Frontal cortex (tissue), 4 donors: Measurements from ENCODE around the gene DEK. TPM values are rescaled to one million over a fixed set of nuclear protein-coding genes. Genes with fewer than 3 reads are reported as not detected.

Experiments used
- DNase-seq, 2 donors: peaks; one replicate each; pipeline ENCODE4 v3.0.0; 2012; ENCODE audit warnings: low spot score in 2 of 2
- FAIRE-seq: peaks from 2 replicates; lab custom pipeline; 2012; peaks lifted over from hg19 to GRCh38; lab: Jason Lieb, UNC
- total RNA-seq: library from RNA; depleted of rRNA; stranded (reverse); fragments of >200 nt; gene quantifications from one replicate; pipeline ENCODE4 v1.2.3, GENCODE V29; 2014
- donor health status: control.
- donor health status: control.
- donor health status: control.

DEK gene
- total RNA-seq, 1 donor from 2014 or later: 157 TPM

DNA sequence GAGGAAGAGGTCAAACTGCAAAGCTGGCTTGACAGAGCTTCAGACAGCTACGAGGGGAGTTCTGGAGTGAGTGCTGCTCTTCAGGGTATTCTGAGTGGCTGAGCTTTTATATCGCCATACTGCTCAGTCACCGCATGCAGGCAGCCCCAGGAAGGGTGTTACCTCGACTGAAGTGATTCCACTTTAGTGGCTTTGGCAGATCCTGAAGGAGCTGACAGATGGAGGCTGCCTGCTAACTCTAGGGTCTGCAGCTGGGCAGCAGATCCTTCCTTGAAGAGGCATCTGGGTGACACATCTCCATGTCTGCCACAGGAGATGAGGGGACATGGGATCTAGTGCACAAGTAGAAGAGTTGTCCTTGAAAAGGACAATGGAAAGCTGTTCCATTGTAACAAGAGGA lies 3.7 kb upstream of the DEK start:
- no peak for FAIRE-seq
- no peak for DNase-seq

DNA sequence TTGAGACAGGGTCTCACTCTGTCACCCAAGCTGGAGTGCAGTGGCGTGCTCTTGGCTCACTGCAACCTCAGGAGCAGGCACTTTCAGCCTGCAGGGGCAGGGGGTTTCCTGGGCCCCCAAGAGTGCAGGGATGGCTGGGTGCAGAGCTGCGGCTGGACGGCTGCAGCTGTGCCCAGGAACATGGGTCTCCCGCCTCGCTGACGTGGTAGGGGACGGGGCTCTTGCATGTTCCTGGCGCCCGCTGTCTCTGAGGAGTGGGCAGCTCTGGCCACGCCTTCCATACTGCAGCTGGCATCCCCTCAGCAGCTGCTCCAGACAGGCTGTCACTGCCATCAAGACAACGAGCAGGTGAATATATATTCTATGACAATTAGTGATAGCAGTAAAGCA lies 2.2 kb upstream of the DEK start:
- DNase-seq (no peak), FAIRE-seq (no peak)

DNA sequence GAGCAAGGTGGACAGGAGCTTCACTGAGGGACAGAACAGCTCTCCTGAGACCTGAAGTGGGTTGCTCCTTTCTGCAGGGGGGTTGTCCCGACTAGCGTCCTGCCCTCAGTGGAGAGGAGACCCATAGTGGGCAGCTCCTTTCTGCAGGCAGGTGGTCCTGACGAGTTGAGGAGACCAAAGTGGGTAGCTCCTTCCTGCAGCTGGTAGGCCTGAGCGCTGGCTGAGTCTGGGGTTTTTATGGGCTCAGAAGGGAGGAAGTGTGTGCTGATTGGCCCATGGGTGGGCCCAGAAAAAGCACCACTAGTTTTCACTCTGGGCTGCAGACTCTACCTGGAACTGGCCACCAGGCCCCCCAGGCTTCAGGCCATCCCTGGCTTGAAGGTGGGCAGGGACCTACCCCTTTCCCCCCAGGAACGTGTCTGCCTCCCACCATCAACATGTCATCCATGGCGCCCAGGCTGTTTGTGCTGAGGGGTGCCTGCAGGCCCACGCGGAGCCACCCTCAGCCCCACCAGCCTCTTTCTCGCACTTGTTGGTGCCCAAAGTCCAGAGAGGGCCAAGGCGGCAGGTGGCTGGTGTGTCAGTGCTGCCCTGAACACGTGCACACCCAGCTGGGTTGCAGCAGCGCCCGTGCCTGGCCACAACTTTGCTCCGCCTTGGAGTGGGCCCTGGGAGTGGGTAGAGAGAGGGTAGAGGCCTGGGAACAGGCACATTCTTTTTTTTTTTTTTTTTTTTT lies 1.6 kb upstream of the DEK start:
- no peak for FAIRE-seq
- no peak for DNase-seq

DNA sequence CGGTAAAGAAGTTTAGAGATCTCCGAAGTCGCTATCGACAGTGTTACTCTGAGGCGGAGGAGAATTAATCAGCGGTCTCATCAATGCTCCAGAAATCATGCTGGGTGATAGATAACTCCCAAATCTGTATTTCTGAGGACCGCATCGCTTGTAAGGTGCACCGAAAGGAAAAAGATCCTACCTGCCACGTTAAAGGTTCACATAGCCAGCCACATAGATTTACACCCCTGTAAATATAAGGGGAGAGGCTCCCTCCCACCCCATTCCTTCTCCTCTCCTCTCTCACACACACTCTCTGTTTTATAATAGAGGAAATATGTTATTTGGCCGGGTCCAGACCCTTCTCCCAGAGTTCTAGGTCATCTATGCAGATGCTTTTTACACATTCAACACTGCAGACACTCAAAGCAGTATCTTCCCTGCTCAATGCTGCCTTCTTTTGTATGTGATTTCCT lies 620 bp upstream of the DEK start:
- FAIRE-seq (no peak), DNase-seq (no peak)

DNA sequence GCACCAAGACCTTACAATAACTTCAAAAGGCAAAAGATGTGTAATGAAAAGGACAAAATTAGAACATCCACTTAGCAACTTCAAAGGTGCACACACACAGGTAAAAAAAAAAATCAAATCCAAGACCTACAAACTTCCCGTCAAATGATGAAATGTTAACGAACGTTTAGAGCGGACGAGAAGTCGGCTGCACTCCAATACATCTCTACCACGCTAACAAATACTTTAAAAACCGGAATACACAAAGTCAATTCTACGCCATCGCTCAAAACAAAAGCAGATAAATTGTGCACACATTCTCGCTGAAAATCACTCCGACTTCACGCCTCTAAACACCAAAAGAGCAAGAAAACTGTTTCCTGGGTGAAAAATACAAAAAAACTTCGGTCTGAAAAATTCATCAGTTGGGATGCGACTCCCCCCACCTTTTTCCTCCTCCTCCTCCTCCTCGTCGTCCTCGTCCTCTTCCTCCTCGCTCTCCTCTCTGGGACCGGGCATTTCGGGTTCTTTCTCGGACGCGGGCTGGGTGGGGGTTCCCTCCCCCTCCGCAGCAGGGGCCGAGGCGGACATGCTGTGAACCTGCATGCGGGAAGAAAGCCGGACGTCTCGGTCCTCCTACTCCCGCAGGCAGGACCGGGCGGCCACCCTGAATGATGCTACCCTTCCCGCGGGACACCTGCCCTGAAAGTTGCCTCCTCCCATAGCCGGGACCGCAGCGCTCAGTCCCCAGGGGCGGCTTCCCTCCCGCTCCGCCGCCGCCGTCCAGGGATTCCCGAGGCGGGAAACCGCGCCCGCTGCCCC lies 712 bp downstream of the DEK start:
- no peak for FAIRE-seq
- DNase-seq: no peak

DNA sequence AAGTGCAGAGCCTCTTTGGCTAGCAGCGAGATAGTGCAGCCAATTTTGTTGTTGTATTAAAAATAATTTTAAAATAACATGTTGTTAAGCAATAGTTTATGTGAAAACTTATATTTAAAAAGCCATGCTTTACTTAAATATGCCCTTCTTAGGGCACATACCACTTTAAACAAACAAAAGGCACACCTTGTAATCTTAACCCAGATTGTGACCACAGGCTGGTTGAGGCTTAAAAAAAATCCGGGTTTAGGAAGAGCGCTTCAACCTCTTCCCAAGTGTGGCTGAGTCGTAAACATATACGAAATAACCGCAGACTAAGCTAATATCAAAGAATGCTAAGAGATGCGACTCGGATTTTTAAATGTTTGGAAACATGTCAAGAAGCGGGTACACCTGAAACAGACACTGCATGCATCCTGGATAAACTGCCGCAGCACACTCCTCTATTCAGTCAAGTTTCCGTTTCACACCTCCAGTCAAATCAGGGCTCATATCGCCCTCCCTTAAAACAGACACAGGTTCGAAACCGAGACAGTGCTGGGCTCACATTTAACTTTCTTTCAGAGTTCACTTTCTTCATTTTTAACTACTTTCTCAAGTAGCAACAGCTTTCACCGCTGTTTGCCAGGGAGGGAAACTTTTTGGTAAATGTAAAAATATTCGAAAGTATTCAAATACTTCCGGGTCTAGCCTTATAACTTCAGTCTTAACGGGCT lies 1.5 kb downstream of the DEK start:
- DNase-seq (no peak), FAIRE-seq (no peak)

DNA sequence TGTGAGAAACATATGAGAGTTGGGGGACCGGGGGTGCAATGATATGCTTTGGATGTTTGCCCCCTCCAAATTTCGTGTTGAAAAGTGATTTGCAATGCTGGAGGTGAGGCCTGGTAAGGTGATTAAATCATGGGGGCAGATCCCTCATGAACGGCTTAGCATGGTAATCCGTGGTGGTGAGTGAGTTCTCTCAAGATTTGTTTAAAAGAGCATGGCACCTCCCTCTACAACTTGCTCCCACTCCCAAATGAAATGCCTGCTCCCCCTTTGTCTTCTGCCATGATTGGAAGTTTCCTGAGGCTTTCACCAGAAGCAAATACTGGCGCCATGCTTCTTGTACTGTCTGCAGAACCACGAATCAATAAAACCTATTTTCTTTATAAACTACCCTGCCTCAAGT lies 2.5 kb downstream of the DEK start:
- FAIRE-seq (no peak), DNase-seq (no peak)

DNA sequence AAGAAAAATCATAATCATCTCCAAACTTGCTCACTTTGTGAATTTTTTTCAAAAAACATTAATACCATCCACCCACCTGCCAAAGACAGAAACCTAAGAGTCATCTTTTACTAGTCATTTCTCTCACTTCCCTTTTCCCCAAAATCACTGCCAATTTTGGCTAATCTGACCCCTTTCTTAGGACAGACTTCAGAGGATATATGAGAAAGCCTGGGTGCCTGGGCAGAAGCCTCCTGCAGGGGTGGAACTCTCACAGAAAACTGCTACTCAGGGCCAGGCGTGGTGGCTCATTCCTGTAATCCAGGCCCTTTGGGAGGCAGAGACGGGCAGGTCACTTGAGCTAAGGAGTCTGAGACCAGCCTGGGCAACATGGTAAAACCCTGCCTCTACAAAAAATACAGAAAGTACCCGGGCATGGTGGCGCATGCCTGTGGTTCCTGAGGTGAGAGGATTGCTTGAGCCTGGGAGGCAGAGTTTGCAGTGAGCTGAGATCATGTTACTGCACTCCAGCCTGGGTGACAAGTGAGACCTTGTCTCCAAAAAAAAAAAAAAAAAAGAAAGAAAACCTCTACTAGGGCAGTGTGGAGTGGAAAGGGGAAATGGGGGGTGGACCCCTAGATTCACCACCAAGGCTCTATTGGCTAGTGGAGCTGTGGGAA lies 3.8 kb downstream of the DEK start:
- FAIRE-seq (no peak), DNase-seq (no peak)

DNA sequence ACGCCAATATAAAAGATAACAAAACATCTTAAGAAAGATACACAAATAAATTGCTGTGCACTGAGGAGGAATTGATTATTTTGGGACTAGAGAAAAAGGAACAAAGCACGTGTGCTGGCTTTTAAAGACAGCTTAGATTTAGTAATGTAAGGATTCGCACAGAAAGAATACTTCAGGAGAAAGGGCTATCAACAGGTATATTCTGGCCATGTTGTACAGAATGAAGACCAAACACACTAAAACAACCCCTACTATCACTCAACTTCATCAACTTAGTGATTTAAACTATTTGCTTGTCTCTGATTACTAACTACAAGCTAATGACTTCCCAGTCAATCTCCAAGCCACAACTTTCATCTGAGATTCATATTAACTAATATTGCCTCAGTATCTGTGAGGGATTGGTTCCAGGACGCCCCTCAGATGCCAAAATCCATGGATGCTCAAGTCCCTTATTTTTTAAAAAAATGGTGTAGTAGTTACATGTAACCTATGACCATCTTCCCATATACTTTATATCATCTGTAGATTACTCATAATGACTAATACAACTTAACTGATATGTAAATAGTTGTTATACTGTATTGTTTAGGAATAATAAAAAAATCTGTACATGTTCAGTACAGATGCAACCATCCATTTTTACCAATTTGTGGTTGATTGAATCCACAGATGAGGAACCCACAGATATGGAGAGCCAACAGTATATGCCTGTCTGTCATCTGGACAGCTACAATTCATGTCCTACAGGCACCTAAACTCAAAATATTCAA lies 4.5 kb downstream of the DEK start:
- DNase-seq: no peak

DNA sequence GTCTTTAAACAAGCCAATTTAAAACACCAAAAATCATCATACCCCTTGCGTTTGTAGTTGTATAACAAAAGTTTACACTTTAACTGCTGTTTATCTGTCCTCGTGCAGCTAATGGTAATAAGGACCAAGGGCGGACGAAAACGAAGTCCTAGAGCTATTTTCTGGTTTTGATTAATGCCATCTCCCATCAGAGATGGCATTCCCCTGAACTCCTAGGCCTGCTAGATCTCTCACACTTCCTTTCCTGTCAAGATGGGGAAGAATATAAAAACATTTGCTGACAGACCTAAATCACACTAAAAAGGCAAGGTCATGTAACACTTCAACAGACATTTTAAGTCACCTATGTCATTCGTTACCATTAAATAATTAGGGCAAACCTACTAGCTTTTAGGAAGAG lies 9.5 kb downstream of the DEK start:
- FAIRE-seq (no peak), DNase-seq (no peak)

More for the DNA sequence above, 4.5 kb downstream of the DEK start:
- FAIRE-seq: no peak

DNA sequence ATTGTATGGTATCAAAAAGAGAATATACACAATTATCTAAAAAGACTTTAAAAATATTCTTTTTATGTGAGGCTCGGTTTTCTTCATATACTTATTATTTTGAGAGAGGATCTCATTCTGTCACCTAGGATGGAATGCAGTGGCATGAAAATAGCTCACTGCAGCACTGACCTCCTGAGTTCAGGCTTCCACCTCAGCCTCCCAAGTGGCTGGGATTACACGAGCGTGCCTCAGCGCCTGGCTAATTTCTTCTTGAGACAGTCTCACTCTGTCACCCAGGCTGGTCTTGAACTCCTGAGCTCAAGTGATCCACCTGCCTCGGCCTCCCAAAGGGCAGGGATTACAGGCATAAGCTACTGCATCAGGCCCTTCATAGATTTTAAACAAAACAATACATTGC lies 10.7 kb downstream of the DEK start:
- no peak for DNase-seq

DNA sequence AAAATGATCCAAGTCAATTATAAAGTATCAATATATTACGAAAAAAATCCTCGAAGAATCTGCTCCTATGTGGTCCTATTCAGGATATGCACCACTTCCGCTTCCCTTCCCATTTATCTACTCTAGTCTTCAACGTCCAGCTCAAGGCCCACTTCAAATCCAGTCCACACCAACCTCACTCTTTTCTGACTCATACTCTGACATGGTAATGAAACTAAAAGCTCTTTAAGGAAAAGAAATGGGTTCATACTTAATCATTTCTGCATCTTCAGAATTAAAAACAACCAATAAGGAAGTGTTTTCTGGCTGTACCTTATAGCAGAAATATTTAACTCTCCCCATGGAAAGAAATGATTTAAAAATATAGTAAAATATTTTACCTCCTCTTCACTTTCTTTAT lies 15.1 kb downstream of the DEK start:
- DNase-seq (no peak), FAIRE-seq (no peak)

More for the DNA sequence above, 10.7 kb downstream of the DEK start:
- no peak for FAIRE-seq

DNA sequence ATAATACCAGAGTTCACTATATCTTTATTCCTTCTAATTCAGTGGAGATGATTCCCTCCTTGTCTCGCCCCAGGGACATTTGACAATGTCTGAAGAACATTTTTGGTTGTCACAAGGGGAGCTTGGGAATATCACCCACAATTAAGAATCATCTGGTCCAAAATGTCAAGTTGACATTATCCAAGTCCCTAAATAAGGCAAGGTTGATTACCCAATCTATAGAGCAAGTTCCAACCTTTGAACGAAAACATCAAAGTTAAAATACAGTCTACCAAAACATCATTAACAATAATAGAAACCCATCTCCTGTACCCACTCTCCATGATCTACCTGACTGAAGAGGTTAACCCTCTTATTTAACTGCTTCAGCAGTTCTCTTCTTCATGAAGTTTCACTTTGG lies 15.6 kb downstream of the DEK start:
- no peak for FAIRE-seq
- no peak for DNase-seq

DNA sequence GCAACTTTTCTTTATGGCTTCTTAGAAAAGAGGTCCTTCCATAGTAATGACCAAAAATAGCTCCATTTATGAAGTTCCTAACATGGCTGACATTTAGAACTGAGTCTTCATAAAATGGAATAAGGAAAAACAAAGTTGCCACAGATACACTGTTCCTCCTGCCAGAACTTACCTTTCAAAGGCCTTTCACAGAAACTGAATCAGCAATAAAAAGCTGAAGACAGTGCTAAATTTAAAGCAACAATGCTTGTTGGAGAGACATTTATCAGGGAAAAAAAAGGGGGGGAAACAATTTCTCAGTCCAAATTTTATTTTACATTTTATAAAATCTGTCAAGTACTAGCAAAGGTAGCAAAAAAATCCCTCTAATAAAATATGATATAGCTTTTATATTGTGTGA lies 17.3 kb downstream of the DEK start:
- DNase-seq (no peak), FAIRE-seq (no peak)

DNA sequence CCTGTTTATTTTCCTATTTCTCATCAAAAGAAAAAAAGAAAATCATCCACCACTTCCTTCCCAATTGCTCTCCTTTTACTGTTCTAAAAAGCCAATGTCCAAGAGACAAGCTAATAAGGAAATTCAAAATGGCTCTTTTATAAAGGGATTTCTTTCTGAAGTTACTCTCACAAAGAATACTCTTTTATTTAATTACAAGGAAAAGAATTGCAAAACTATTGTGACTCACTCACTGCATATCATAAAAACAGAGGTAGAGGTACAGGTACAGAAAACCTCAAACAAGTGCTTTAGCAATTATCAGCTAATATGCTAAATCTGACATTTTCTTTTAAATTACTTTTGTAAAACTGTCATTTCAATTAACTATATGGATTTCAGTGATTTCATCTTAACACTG lies 18.1 kb downstream of the DEK start:
- FAIRE-seq (no peak), DNase-seq (no peak)

DNA sequence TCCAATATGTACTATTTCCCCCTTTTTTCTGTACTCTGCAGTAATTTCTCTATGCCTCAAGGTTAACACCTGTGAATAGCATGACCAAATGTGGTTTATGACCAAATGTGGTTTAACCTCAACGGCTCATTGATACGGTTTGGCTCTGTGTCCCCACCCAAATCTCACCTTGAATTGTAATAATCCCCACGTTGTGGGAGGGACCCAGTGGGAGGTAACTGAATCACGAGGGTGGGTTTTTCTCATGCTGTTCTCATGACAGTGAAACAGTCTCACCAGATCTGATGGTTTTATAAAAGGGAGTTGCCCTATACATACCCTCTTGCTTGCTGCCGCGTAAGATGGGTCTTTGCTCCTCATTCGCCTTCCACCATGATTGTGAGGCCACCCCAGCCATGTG lies 18.7 kb downstream of the DEK start:
- DNase-seq: no peak
- FAIRE-seq: no peak

DNA sequence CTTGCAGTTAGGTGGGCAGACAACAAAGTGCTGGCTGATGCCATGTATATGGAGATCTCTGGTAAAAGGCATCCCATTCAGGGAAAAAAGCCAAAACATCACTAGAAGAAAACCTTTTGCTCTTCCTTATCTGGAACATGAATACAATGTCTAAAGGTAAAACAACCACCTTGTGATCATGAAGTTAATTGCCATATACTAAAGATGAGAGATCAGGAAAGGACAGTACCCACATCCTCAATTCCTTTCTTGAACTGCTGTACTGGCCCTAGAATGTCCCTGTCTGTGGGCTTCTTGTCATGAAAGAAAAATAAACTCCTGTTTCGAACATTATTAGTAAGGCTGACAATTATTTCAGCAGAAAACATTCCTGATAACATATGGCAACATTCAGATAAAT lies 19.3 kb downstream of the DEK start:
- FAIRE-seq (no peak), DNase-seq (no peak)

DNA sequence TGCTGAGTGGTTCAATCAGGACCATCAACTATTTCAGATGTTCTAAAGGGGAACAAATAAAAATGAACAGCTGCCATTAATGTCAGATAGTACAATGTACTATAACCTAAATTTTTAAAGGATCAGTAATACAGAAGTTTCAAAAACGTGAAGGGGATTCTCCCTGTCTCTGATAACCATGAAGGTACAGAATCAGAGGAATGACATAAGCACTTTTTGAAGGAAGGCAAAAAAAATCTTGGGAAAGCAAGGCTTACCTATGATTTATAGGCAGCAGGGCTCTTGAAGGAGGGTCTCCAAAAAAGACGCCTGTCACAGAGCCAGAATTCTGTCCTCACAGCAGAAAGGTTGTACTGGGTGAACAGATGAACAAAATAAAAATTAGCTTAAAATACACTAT lies 20.1 kb downstream of the DEK start:
- no peak for DNase-seq
- no peak for FAIRE-seq

DNA sequence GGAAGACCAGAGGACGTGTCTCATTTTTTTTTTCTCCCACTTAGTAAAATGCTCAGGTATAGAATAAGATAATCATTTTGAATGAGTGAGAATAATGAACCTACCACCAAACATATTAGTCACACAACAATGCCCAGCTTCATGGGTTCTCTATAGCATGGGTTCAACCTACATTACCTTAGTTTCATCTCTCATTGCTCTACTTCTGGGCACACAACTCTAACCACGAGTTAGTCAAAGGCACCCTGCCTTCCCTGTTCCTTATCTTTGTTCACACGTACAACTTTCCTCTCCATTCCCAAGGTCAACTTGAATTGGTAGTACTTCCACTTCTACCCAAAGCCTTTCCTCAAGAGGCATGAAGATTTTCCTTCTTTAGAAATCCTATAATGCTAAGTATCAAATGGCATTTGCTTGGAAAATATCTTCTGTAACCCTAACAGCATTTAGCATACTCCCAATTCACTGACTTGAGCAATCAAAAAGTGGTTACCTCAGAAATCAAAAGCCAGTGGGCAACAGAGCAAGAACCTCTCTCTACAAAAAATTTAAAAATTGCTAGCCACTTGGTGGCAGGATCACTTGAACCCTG lies 20.9 kb downstream of the DEK start:
- FAIRE-seq: no peak
- DNase-seq: no peak
